HUES64 (cell line): ENCODE data around the gene SLC50A1.
"Not testable (repeated sequence)": the region's sequence is repeated elsewhere in the genome, so short reads cannot be mapped to it uniquely, and the experiment has no call there.

Experiments
- H3K27ac ChIP-seq: 2 replicates; pipeline ENCODE4 v1.7.0; 2013; ENCODE audit warnings: low read depth, low read length, inconsistent platforms
- H3K27me3 ChIP-seq: 2 replicates; pipeline ENCODE4 v1.6.1; 2013; ENCODE audit warnings: mild to moderate bottlenecking, low read length; ENCODE audit not compliant: insufficient read depth
- H3K36me3 ChIP-seq: 2 replicates; pipeline ENCODE4 v1.6.1; 2013; ENCODE audit warnings: mild to moderate bottlenecking, low read length; ENCODE audit not compliant: insufficient read depth
- H3K4me1 ChIP-seq: 2 replicates; pipeline ENCODE4 v1.6.1; 2013; ENCODE audit warnings: mild to moderate bottlenecking, low read length, moderate library complexity; ENCODE audit not compliant: insufficient read depth
- H3K4me3 ChIP-seq: 2 replicates; pipeline ENCODE4 v1.5.1; 2013; ENCODE audit warnings: mild to moderate bottlenecking, low read length, moderate library complexity
- H3K9ac ChIP-seq: 2 replicates; pipeline ENCODE4 v1.6.1; 2013; ENCODE audit warnings: mild to moderate bottlenecking, low read depth, low read length
- H3K9me3 ChIP-seq: 2 replicates; pipeline ENCODE4 v1.6.1; 2013; ENCODE audit warnings: low read depth, low read length; ENCODE audit not compliant: insufficient read depth
- WGBS: fragments of 150-250, 120-280 bp; methylation state at CpG from one replicate; pipeline ENCODE4 v1.1.7; 2013; ENCODE audit warnings: missing lambda C conversion rate; 5-methylcytosine and 5-hydroxymethylcytosine counted together

The SLC50A1 gene

DNA sequence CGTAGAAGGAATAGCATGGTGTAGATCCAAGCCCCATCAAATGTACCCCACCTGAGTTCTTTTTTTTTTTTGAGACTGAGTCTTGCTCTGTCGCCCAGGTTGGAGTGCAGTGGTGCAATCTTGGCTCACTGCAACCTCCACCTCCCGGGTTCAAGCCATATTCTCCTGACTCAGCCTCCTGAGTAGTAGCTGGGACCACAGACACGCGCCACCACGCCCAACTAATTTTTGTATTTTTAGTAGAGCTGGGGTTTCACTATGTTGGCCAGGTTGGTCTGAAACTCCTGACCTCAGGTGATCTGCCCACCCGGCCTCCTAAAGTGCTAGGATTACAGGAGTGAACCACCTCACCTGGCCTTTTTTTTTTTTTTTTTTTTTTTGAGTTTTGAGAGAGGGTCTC lies 17.6 kb upstream of the SLC50A1 start:
- not testable (repeated sequence) for H3K4me3 ChIP-seq, H3K4me1 ChIP-seq, H3K9ac ChIP-seq, H3K27me3 ChIP-seq, H3K9me3 ChIP-seq, H3K27ac ChIP-seq, H3K36me3 ChIP-seq
- 91% methylated on average over 7 of the region's 7 CpGs for WGBS

GRCh38 chr1:155120253-155120652 lies 15.4 kb upstream of the SLC50A1 start:
- H3K4me1 ChIP-seq, result peaks cover 10% of the 10 kb centered on the region
- H3K9me3 ChIP-seq, result no peaks in the 10 kb centered on the region
- no peak overlapping the region for H3K4me3 ChIP-seq
- H3K27ac ChIP-seq, result no peak overlapping the region
- 84% methylated on average over 6 of the region's 6 CpGs for WGBS
- H3K9ac ChIP-seq, result no peak overlapping the region
- H3K27me3 ChIP-seq, result peaks cover 25% of the 10 kb centered on the region
- H3K36me3 ChIP-seq, result no peaks in the 10 kb centered on the region

DNA sequence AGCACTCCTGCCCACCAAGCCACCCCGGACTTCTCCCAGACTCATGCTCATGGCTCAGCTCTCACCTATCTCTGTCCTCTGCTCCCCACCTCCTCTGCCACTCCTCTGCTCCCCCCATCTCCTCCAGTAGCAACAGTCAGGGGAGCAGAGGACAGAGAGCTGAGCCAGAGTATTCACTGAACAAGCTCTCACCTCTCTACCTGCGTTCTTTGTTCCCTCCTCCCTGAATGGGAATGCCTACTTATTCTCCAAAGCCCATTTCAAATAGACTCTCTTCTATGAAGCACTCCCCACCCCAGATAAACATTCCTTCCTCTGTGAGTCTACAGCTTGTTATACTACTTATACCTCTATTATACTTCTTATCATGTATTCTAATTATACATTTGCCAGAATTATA lies 14.4 kb upstream of the SLC50A1 start:
- Histone ChIP-seq H3K27me3 (peaks cover 35% of the 10 kb centered on the region), H3K4me3 (no peak overlapping the region), H3K9me3 (no peaks in the 10 kb centered on the region), H3K36me3 (no peaks in the 10 kb centered on the region), H3K27ac (no peak overlapping the region), H3K9ac (no peak overlapping the region), H3K4me1 (peaks cover 17% of the 10 kb centered on the region)
- WGBS, result 87% methylated on average over 2 of the region's 2 CpGs

DNA sequence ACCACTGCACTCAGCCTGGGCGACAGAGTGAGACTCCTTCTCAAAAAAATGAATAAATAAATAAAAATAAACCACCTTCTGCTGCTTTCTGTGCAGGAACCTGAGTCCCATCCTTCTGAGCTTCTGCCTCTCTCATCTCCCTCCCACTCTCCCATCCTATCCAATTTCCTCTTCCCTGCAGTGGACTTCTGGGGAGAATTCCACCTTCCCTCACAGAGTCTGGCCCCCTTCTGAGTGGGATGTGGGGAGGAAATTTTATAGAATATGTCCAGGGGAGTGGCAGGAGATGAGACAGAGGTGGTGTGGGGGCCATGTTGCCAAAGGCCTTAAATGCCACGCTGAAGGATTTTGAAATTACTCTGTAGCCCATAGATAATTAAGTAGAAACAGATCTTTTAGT lies 13.3 kb upstream of the SLC50A1 start:
- Histone ChIP-seq H3K4me1 (peaks cover 21% of the 10 kb centered on the region), H3K9ac (no peak overlapping the region), H3K9me3 (no peaks in the 10 kb centered on the region), H3K27me3 (peaks cover 46% of the 10 kb centered on the region), H3K4me3 (no peak overlapping the region), H3K27ac (no peak overlapping the region), H3K36me3 (no peaks in the 10 kb centered on the region)
- WGBS, result 83% methylated on average over 2 of the region's 2 CpGs

- Histone ChIP-seq H3K4me1 (peaks cover 31% of the 10 kb centered on the region), H3K4me3 (no peak overlapping the region), H3K27me3 (peaks cover 60% of the 10 kb centered on the region), H3K36me3 (no peaks in the 10 kb centered on the region), H3K27ac (no peak overlapping the region), H3K9ac (no peak overlapping the region), H3K9me3 (no peaks in the 10 kb centered on the region)
- 81% methylated on average over 3 of the region's 4 CpGs for WGBS
Measured at GRCh38 chr1:155123801-155124200, 11.9 kb upstream of the SLC50A1 start.

GRCh38 chr1:155124503-155125463 lies 10.9 kb upstream of the SLC50A1 start:
- Histone ChIP-seq H3K27me3 (peaks cover 70% of the 10 kb centered on the region), H3K9ac (no peak overlapping the region), H3K9me3 (no peaks in the 10 kb centered on the region), H3K4me3 (no peak overlapping the region), H3K4me1 (peaks cover 41% of the 10 kb centered on the region), H3K27ac (no peak overlapping the region), H3K36me3 (no peaks in the 10 kb centered on the region)
- WGBS, result 41% methylated on average over 16 of the region's 16 CpGs

- H3K36me3 ChIP-seq, result no peaks in the 10 kb centered on the region
- H3K9ac ChIP-seq, result no peak overlapping the region
- peak overlapping the region; percentile 64 for H3K4me3 ChIP-seq
- peaks cover 47% of the 10 kb centered on the region for H3K4me1 ChIP-seq
- H3K27me3 ChIP-seq, result peaks cover 65% of the 10 kb centered on the region
- H3K9me3 ChIP-seq, result no peaks in the 10 kb centered on the region
- no peak overlapping the region for H3K27ac ChIP-seq
- 29% methylated on average over 11 of the region's 11 CpGs for WGBS
Measured at GRCh38 chr1:155125511-155125945, 10.1 kb upstream of the SLC50A1 start.

DNA sequence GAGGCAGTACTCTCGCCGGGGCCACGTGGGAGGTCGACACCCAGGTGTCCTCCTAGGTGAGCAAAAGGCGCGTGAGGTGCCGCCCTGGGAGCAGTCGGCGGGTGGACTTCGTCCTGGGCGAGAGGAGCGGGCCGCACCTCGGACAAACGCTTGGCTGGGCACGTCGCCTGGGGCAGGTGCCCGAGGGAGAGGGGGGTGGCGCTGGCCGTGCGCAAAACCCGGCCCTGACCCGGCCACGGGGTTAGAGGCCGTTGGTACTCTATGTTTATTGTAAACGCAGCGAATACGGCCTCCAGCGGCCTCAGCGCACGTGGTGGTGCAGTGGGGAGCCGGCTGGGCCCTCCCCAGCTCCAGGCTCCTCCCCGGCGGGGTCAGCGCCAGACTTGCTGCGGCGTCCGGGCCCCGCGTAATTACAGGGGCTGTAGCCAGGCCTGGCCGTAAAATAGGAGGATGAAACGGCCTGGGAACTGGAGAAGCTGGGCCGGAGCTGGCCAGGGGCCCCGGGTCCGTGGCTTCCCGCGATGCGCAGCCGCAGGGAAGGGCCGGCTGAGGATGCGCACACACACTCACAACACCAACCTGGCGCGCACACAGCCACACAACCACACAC lies 9.6 kb upstream of the SLC50A1 start:
- H3K4me3 ChIP-seq, result peak overlapping the region; percentile 64
- peaks cover 65% of the 10 kb centered on the region for H3K27me3 ChIP-seq
- WGBS, result 3% methylated on average over 53 of the region's 53 CpGs
- H3K9me3 ChIP-seq, result no peaks in the 10 kb centered on the region
- no peak overlapping the region for H3K27ac ChIP-seq
- H3K36me3 ChIP-seq, result no peaks in the 10 kb centered on the region
- H3K9ac ChIP-seq, result peak overlapping the region; percentile 22; the same call in 1 of the 2 replicates
- H3K4me1 ChIP-seq, result peaks cover 52% of the 10 kb centered on the region

- peaks cover 5% of the 10 kb centered on the region for H3K36me3 ChIP-seq
- under 1% methylated on average over 32 of the region's 32 CpGs for WGBS
- H3K4me1 ChIP-seq, result peaks cover 52% of the 10 kb centered on the region
- no peaks in the 10 kb centered on the region for H3K9me3 ChIP-seq
- H3K9ac ChIP-seq, result no peak overlapping the region
- no peak overlapping the region for H3K27ac ChIP-seq
- H3K4me3 ChIP-seq, result peak overlapping the region; percentile 64
- H3K27me3 ChIP-seq, result peaks cover 65% of the 10 kb centered on the region
Measured at GRCh38 chr1:155126556-155127104, 9.0 kb upstream of the SLC50A1 start.

DNA sequence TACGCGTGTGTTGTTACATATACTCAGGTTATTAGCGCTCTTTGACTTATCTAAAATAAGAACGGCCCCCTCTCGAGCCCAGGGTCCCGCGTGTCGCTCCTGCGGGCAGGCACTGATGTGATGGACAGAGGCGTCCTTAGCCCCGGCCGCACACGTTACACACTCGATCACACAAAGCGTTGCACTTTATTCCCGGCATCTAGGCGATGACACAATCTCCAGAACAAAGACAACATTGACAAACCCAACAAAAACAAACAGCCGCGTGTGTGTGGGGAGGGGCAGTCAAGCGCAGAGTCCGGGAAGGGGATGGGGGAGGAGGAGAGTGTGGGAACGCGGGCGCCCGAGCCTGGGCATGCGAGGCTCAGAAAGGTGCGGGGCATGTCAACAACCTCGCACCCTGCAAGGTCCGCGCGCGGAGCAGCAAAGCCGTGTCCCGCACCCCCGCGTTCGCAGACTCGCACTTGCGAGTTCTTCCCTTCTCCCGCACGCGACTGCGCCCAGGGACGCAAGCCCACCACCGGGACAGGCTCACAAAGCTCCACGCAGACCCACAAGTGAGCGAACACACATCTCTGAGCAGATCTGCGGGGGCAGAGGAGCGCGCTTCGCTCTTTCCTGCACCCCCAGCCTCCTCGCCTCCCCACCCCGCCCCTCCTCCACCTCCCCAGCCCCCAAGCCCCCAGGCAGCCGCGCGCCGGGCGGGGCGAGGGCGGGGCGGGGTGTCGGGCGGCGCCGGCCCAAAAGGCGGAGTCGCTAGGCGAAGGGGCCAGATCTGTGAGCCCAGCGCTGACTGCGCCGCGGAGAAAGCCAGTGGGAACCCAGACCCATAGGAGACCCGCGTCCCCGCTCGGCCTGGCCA lies 8.3 kb upstream of the SLC50A1 start, which contains the start of gene EFNA1:
Gene EFNA1 (plus strand): TSS at position 772 of the 862 bp plus-strand sequence. CDS start 102 bp downstream, outside the sequence.
- Histone ChIP-seq H3K4me1 (peaks cover 52% of the 10 kb centered on the region), H3K27ac (no peak within 1 kb of the TSS), H3K36me3 (peaks cover 8% of the 10 kb centered on the region), H3K27me3 (peaks cover 62% of the 10 kb centered on the region), H3K9me3 (no peaks in the 10 kb centered on the region), H3K4me3 (peak within 1 kb of the TSS; percentile 64), H3K9ac (peak within 1 kb of the TSS; percentile 47; the same call in 1 of the 2 replicates)
- WGBS, result under 1% methylated on average over 75 of the region's 76 CpGs
